ENCODE measurements around the gene HDLBP.

HDLBP gene

DNA sequence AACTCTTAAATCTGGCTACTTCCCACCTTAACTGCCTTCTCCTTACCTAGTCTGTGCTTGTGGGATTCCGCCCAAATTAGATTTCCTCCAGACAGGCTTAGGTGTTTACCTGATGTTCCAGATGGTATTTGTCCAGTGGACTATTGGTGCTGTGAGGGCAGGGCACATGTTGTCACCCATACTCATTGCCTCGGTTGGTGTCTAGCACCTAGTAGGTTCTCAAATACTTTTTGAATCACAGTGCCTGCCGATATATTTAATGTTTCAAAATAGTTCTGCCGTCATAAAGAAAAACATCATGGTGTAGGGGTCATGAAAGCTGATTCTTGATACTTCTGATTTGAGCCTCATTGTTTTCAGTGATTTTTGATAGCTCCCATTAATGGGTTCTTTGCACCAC, 1.4 kb upstream of the HDLBP start:
- TF ChIP-seq EZH2phosphoT487 (conservative IDR thresholded peaks at IDR 0.05; ENCODE audit: low read length) = no peak
- no peak for TF ChIP-seq CTCF (IDR thresholded peaks at IDR 0.05; ENCODE audit: insufficient read depth, low read length, poor library complexity, severe bottlenecking)
- Histone ChIP-seq H3K27ac (ENCODE audit: low read depth, low read length) (peak overlapping the region; percentile 81), H3K79me2 (ENCODE audit: insufficient read depth, low read length) (peaks cover 90% of the 10 kb centered on the region), H3K4me2 (ENCODE audit: low read depth, low read length, poor library complexity, severe bottlenecking) (peak overlapping the region; percentile 95), H3K27me3 (ENCODE audit: low read length) (no peaks in the 10 kb centered on the region), H3K9me2 (replicated peaks; ENCODE audit: insufficient read depth, low read length) (no peaks in the 10 kb centered on the region), H3F3A (ENCODE audit: insufficient read depth) (peaks cover 10% of the 10 kb centered on the region; the same call in 1 of the 2 replicates), H3K9ac (ENCODE audit: low read length) (peak overlapping the region; percentile 83), H3K4me3 (ENCODE audit: insufficient read depth, low read length, poor library complexity, severe bottlenecking) (peak overlapping the region; percentile 80), H2AFZ (ENCODE audit: low read depth, low read length, severe bottlenecking) (no peak overlapping the region), H3K36me3 (ENCODE audit: low read length) (peaks cover 10% of the 10 kb centered on the region), H4K20me1 (ENCODE audit: low read depth, low read length) (peaks cover 16% of the 10 kb centered on the region), H3K9me3 (ENCODE audit: insufficient read depth, low read length) (no peaks in the 10 kb centered on the region)

DNA sequence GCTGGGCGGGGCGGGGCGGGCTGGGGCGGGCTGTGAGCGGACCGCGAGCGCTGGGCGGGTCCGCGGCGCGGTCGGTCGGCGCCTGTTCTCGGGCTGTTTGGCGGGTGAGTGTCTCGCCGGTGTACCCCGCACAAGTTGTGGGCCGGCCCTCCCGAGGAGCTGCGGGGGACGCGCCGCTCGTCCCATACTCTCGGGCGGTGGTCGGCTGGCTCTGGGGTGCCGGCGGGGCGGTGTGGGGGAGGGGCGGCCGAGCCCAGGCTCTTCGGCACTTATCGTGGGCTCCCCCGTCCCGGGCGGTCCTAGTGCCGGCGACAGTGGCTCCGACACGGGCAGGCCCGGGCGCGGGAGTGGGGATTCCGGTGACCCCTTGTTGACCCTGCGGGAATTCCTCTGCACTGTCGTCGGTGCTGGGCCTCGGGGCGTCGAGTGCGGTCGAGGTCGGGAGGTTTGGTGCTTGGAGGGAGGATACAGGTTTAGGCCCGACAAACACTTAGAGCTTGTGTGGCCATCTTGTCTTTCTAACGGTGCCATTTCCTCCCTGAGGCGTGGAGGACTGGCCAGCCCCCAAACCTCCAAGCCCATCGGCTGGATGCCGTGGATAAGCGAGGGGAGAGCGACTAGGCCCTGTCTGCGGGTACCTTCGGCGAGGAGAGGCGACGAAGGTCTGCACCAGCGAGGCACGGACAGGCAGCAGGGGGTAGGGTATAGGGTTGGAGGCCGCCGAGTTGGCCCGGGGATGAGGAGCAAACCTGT, 583 bp upstream of the HDLBP start, which contains the start of gene SEPTIN2:
TSS of gene SEPTIN2 (plus strand) at position 47 of the 753 bp plus-strand sequence. CDS start 8,308 bp downstream, outside the sequence.
- peaks cover 9% of the 10 kb centered on the region; the same call in 1 of the 2 replicates for H4K20me1 ChIP-seq (ENCODE audit: low read depth, low read length)
- H2AFZ ChIP-seq (ENCODE audit: low read depth, low read length, severe bottlenecking) = peak within 1 kb of the TSS; percentile 64
- TF ChIP-seq EZH2phosphoT487 (conservative IDR thresholded peaks at IDR 0.05; ENCODE audit: low read length) (no peak), CTCF (IDR thresholded peaks at IDR 0.05; ENCODE audit: insufficient read depth, low read length, poor library complexity, severe bottlenecking) (no peak)
- H3K4me3 ChIP-seq (ENCODE audit: insufficient read depth, low read length, poor library complexity, severe bottlenecking) = peak within 1 kb of the TSS; percentile 87
- H3K4me2 ChIP-seq (ENCODE audit: low read depth, low read length, poor library complexity, severe bottlenecking) = peak within 1 kb of the TSS; percentile 95
- no peaks in the 10 kb centered on the region for H3K27me3 ChIP-seq (ENCODE audit: low read length)
- H3K9me2 ChIP-seq (replicated peaks; ENCODE audit: insufficient read depth, low read length) = no peaks in the 10 kb centered on the region
- H3K79me2 ChIP-seq (ENCODE audit: insufficient read depth, low read length) = peaks cover 90% of the 10 kb centered on the region
- peaks cover 6% of the 10 kb centered on the region; the same call in 1 of the 2 replicates for H3K36me3 ChIP-seq (ENCODE audit: low read length)
- H3K27ac ChIP-seq (ENCODE audit: low read depth, low read length) = peak within 1 kb of the TSS; percentile 89
- 0 out of 2 replicates have a peak, but pooled peaks cover 11% of the 10 kb centered on the region for H3F3A ChIP-seq (ENCODE audit: insufficient read depth)
- H3K9me3 ChIP-seq (ENCODE audit: insufficient read depth, low read length) = no peaks in the 10 kb centered on the region
- peak within 1 kb of the TSS; percentile 83 for H3K9ac ChIP-seq (ENCODE audit: low read length)

DNA sequence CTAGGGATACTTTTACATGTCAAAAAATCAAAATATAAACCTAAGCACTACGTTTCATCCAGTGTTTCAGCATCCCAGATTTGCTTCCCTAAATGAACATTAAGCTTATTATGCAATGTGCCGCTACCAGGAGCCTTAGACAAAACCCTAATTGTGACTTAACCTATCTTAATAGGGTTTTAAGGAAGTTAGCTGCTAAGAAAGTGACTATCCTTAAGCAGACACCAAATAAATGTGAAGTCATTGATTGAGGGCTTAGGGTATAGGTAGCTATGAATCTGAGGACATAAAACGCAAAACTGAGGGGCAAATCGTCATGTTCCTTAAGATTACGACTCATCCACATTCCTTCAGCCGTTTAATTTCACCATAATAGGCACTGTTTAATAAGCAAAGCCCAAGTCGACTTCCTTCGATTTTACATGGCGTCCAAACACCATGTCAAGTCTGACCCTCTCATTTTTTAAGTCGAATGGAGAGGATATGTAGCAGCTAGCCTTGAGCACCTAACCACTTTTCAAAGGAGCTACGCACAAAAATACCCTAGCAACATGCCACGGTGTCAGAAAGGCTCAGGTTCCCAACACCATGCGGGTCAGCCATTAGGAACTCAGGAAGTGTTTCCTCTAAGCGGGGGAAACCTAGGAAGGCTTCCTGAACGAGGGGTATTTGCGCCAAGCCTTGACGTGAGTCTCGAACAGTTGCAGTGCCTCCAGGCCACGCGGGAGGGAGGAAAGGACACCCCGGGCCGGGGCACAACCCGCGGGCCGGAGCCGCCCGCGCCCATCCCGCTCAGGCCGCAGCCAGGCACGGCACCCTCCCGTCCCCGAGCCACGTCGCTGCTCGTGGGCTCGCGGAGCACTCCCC, 1.0 kb downstream of the HDLBP start:
- Histone ChIP-seq H3K9ac (ENCODE audit: low read length) (peak overlapping the region; percentile 83), H4K20me1 (ENCODE audit: low read depth, low read length) (peaks cover 8% of the 10 kb centered on the region; the same call in 1 of the 2 replicates), H3K27me3 (ENCODE audit: low read length) (no peaks in the 10 kb centered on the region), H3K9me3 (ENCODE audit: insufficient read depth, low read length) (no peaks in the 10 kb centered on the region), H3K9me2 (replicated peaks; ENCODE audit: insufficient read depth, low read length) (no peaks in the 10 kb centered on the region), H3K79me2 (ENCODE audit: insufficient read depth, low read length) (peaks cover 90% of the 10 kb centered on the region), H3K4me3 (ENCODE audit: insufficient read depth, low read length, poor library complexity, severe bottlenecking) (peak overlapping the region; percentile 76), H3K36me3 (ENCODE audit: low read length) (peaks cover 6% of the 10 kb centered on the region; the same call in 1 of the 2 replicates), H3K27ac (ENCODE audit: low read depth, low read length) (peak overlapping the region; percentile 59), H3F3A (ENCODE audit: insufficient read depth) (peaks cover 21% of the 10 kb centered on the region; the same call in 1 of the 2 replicates), H3K4me2 (ENCODE audit: low read depth, low read length, poor library complexity, severe bottlenecking) (peak overlapping the region; percentile 76), H2AFZ (ENCODE audit: low read depth, low read length, severe bottlenecking) (no peak overlapping the region)
- TF ChIP-seq EZH2phosphoT487 (conservative IDR thresholded peaks at IDR 0.05; ENCODE audit: low read length) (no peak), CTCF (IDR thresholded peaks at IDR 0.05; ENCODE audit: insufficient read depth, low read length, poor library complexity, severe bottlenecking) (no peak)

Measured in SU-DHL-6 (cell line).